Measurements from ENCODE around the gene OPA3. TPM values are rescaled to one million over a fixed set of nuclear protein-coding genes. Genes with fewer than 3 reads are reported as not detected.

OPA3 gene
- total RNA-seq, 1 donor from 2014 or later: 10.5 TPM

GRCh38 chr19:45505151-45505995, 79.2 kb downstream of the OPA3 start:
- DNase-seq: no peak
- Mint-ChIP-seq H3K4me3 (ENCODE audit: unreplicated experiment) (peak overlapping the region; percentile 59), H3K27me3 (ENCODE audit: unreplicated experiment) (peaks cover 8% of the 10 kb centered on the region), H3K9me3 (ENCODE audit: unreplicated experiment) (peaks cover 4% of the 10 kb centered on the region), H3K36me3 (ENCODE audit: unreplicated experiment) (no peaks in the 10 kb centered on the region), H3K27ac (ENCODE audit: unreplicated experiment) (no peak overlapping the region), H3K4me1 (ENCODE audit: low read depth, unreplicated experiment) (no peaks in the 10 kb centered on the region)
- TF ChIP-seq, protein P1, sequence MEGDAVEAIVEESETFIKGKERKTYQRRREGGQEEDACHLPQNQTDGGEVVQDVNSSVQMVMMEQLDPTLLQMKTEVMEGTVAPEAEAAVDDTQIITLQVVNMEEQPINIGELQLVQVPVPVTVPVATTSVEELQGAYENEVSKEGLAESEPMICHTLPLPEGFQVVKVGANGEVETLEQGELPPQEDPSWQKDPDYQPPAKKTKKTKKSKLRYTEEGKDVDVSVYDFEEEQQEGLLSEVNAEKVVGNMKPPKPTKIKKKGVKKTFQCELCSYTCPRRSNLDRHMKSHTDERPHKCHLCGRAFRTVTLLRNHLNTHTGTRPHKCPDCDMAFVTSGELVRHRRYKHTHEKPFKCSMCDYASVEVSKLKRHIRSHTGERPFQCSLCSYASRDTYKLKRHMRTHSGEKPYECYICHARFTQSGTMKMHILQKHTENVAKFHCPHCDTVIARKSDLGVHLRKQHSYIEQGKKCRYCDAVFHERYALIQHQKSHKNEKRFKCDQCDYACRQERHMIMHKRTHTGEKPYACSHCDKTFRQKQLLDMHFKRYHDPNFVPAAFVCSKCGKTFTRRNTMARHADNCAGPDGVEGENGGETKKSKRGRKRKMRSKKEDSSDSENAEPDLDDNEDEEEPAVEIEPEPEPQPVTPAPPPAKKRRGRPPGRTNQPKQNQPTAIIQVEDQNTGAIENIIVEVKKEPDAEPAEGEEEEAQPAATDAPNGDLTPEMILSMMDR (IDR thresholded peaks at IDR 0.05; ENCODE audit: partially characterized antibody, unreplicated experiment): no peak

DNA sequence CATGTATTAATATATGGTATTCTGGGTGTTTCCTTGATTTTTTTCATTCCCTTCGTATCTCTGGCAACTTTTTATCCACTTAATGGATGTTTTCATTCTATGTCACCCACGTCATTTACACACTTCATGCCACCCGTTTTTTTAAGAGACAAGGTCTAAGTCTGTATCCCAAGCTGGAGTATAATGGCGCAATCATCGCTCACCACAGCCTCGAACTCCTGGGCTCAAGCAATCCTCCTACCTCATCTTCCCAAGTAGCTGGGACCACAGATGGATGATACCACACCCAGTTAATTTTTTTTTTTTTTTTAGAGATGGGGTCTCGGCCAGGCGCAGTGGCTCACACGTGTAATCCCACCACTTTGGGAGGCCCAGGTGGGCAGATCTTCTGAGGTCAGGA, 80.7 kb downstream of the OPA3 start:
- Mint-ChIP-seq H3K27ac (ENCODE audit: unreplicated experiment) (no peak overlapping the region), H3K36me3 (ENCODE audit: unreplicated experiment) (no peaks in the 10 kb centered on the region), H3K27me3 (ENCODE audit: unreplicated experiment) (peaks cover 9% of the 10 kb centered on the region), H3K9me3 (ENCODE audit: unreplicated experiment) (peaks cover 4% of the 10 kb centered on the region), H3K4me3 (ENCODE audit: unreplicated experiment) (peak overlapping the region; percentile 1), H3K4me1 (ENCODE audit: low read depth, unreplicated experiment) (peaks cover 5% of the 10 kb centered on the region)
- DNase-seq: no peak
- TF ChIP-seq, protein P1 (IDR thresholded peaks at IDR 0.05; ENCODE audit: partially characterized antibody, unreplicated experiment): no peak

DNA sequence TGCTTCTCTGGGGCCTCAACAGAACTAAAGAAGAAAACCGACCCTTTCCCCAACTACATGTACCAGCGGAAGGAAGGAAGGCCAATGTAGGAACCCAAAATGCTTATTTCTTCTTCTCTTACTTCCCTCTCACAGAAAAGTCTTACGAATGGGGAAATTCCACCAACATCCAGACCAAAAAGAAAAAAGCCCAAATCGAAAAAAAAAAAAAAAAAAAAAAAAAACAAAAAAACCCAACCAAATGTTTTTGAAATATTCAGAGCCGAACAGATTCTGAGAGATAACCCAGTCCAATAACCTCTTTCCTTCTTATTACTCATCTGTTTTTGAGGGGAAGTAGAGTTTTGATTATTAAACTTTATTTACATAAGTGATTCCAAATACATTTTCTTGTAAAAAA, 82.5 kb downstream of the OPA3 start:
- H3K4me1 Mint-ChIP-seq (ENCODE audit: low read depth, unreplicated experiment): peaks cover 5% of the 10 kb centered on the region
- H3K36me3 Mint-ChIP-seq (ENCODE audit: unreplicated experiment): no peaks in the 10 kb centered on the region
- no peak for DNase-seq
- no peak overlapping the region for H3K27ac Mint-ChIP-seq (ENCODE audit: unreplicated experiment)
- peaks cover 14% of the 10 kb centered on the region for H3K27me3 Mint-ChIP-seq (ENCODE audit: unreplicated experiment)
- TF ChIP-seq, protein P1 (IDR thresholded peaks at IDR 0.05; ENCODE audit: partially characterized antibody, unreplicated experiment): no peak
- H3K4me3 Mint-ChIP-seq (ENCODE audit: unreplicated experiment): no peak overlapping the region
- H3K9me3 Mint-ChIP-seq (ENCODE audit: unreplicated experiment): peaks cover 8% of the 10 kb centered on the region

- H3K27ac Mint-ChIP-seq (ENCODE audit: unreplicated experiment): no peak overlapping the region
- H3K9me3 Mint-ChIP-seq (ENCODE audit: unreplicated experiment): peaks cover 6% of the 10 kb centered on the region
- H3K4me3 Mint-ChIP-seq (ENCODE audit: unreplicated experiment): no peak overlapping the region
- peaks cover 5% of the 10 kb centered on the region for H3K4me1 Mint-ChIP-seq (ENCODE audit: low read depth, unreplicated experiment)
- TF ChIP-seq, protein P1 (IDR thresholded peaks at IDR 0.05; ENCODE audit: partially characterized antibody, unreplicated experiment): no peak
- H3K36me3 Mint-ChIP-seq (ENCODE audit: unreplicated experiment): no peaks in the 10 kb centered on the region
- peaks cover 13% of the 10 kb centered on the region for H3K27me3 Mint-ChIP-seq (ENCODE audit: unreplicated experiment)
- no peak for DNase-seq
These were observed 82.9 kb downstream of the OPA3 start for GRCh38 chr19:45501730-45502014.

GRCh38 chr19:45500918-45501729, 83.5 kb downstream of the OPA3 start:
- TF ChIP-seq, protein P1 (IDR thresholded peaks at IDR 0.05; ENCODE audit: partially characterized antibody, unreplicated experiment): no peak
- no peak for DNase-seq
- H3K36me3 Mint-ChIP-seq (ENCODE audit: unreplicated experiment): no peaks in the 10 kb centered on the region
- H3K4me1 Mint-ChIP-seq (ENCODE audit: low read depth, unreplicated experiment): peaks cover 5% of the 10 kb centered on the region
- H3K27ac Mint-ChIP-seq (ENCODE audit: unreplicated experiment): no peak overlapping the region
- peaks cover 13% of the 10 kb centered on the region for H3K27me3 Mint-ChIP-seq (ENCODE audit: unreplicated experiment)
- H3K9me3 Mint-ChIP-seq (ENCODE audit: unreplicated experiment): peaks cover 6% of the 10 kb centered on the region
- H3K4me3 Mint-ChIP-seq (ENCODE audit: unreplicated experiment): peak overlapping the region; percentile 56
